Tibial nerve (tissue), 4 donors: ENCODE measurements around the gene SLC28A3. TPM values are rescaled to one million over a fixed set of nuclear protein-coding genes. Genes with fewer than 3 reads are reported as not detected.

Experiments
- DNase-seq, 2 donors: peaks; one replicate each; pipeline ENCODE4 v3.0.0-alpha.2; 2019; ENCODE audit warnings: low spot score in 2 of 2
- H3K27ac ChIP-seq, 4 donors: fragments of 200-600 bp; sonication (generic) in 3 of 4; one replicate each; pipeline ENCODE4 v1.5.1; 2017 to 2019; ENCODE audit warnings: mild to moderate bottlenecking in 1 of 4
- H3K27me3 ChIP-seq, 2 donors: fragments of 200-600 bp; sonication (generic) in 1 of 2; one replicate each; pipeline versions ENCODE4 v1.5.1 to v1.6.0; 2017 to 2019
- H3K36me3 ChIP-seq, 3 donors: fragments of 200-600 bp; sonication (generic); one replicate each; pipeline ENCODE4 v1.5.1; 2018 to 2019
- H3K4me1 ChIP-seq, 4 donors: fragments of 200-600 bp; sonication (generic) in 3 of 4; one replicate each; pipeline ENCODE4 v1.5.1; 2017 to 2019
- H3K4me3 ChIP-seq, 4 donors: fragments of 200-600 bp; sonication (generic) in 3 of 4; one replicate each; pipeline ENCODE4 v1.5.1; 2017 to 2019; ENCODE audit warnings: mild to moderate bottlenecking in 1 of 4, moderate library complexity in 1 of 4
- H3K9me3 ChIP-seq, 4 donors: fragments of 200-600 bp; sonication (generic) in 3 of 4; one replicate each; pipeline ENCODE4 v1.5.1; 2017 to 2019
- EP300 ChIP-seq, 2 donors: sonication (generic); formaldehyde crosslinking; IDR thresholded peaks; one replicate each; pipeline ENCODE4 v1.6.1; 2017; ENCODE audit warnings: antibody characterized with exemption in 2 of 2, mild to moderate bottlenecking in 1 of 2
- POLR2A ChIP-seq, 2 donors: fragments of 450-650 bp; IDR thresholded peaks; one replicate each; pipeline ENCODE4 v1.6.1; 2017; ENCODE audit warnings: antibody characterized with exemption in 2 of 2, mild to moderate bottlenecking in 2 of 2, moderate library complexity in 2 of 2
- WGBS, 2 donors: methylation state at CpG; one replicate each; pipeline ENCODE4 v1.1.5; 2018; 5-methylcytosine and 5-hydroxymethylcytosine counted together
- total RNA-seq, 4 donors: library from RNA; depleted of rRNA; stranded (reverse); fragments of >200 nt; gene quantifications; one replicate each; pipeline ENCODE4 v1.1.0, GENCODE V29; 2016
- TF ChIP-seq, protein P1 (sequence below), 5 experiments: fragments of 200-600 bp in 3 of 5; fragments of 450-650 bp in 2 of 5; sonication (generic) in 3 of 5; IDR thresholded peaks; one replicate each; pipeline ENCODE4 v1.5.1; 2016 to 2019; ENCODE audit warnings: antibody characterized with exemption in 5 of 5, mild to moderate bottlenecking in 3 of 5, moderate library complexity in 2 of 5

The SLC28A3 gene
- total RNA-seq, 4 donors from 2014 or later = 0.44 TPM; not detected in 3

GRCh38 chr9:84264307-84265029 is 76.1 kb downstream of the SLC28A3 start:
- Histone ChIP-seq H3K27me3 (peaks cover 0 to 8% of the 10 kb centered on the region in 2 donors), H3K27ac (no peak overlapping the region), H3K4me1 (peaks cover 0 to 4% (median 0%) of the 10 kb centered on the region in 4 donors), H3K4me3 (no peak overlapping the region), H3K9me3 (no peaks in the 10 kb centered on the region), H3K36me3 (no peaks in the 10 kb centered on the region)
- no peak for TF ChIP-seq EP300 (IDR thresholded peaks at IDR 0.05)
- TF ChIP-seq, protein P1, sequence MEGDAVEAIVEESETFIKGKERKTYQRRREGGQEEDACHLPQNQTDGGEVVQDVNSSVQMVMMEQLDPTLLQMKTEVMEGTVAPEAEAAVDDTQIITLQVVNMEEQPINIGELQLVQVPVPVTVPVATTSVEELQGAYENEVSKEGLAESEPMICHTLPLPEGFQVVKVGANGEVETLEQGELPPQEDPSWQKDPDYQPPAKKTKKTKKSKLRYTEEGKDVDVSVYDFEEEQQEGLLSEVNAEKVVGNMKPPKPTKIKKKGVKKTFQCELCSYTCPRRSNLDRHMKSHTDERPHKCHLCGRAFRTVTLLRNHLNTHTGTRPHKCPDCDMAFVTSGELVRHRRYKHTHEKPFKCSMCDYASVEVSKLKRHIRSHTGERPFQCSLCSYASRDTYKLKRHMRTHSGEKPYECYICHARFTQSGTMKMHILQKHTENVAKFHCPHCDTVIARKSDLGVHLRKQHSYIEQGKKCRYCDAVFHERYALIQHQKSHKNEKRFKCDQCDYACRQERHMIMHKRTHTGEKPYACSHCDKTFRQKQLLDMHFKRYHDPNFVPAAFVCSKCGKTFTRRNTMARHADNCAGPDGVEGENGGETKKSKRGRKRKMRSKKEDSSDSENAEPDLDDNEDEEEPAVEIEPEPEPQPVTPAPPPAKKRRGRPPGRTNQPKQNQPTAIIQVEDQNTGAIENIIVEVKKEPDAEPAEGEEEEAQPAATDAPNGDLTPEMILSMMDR (IDR thresholded peaks at IDR 0.05) = no peak
- TF ChIP-seq POLR2A (IDR thresholded peaks at IDR 0.05) = no peak
- DNase-seq = no peak
- 47 to 60% methylated on average over 3 of the region's 3 CpGs for WGBS, 2 donors

DNA sequence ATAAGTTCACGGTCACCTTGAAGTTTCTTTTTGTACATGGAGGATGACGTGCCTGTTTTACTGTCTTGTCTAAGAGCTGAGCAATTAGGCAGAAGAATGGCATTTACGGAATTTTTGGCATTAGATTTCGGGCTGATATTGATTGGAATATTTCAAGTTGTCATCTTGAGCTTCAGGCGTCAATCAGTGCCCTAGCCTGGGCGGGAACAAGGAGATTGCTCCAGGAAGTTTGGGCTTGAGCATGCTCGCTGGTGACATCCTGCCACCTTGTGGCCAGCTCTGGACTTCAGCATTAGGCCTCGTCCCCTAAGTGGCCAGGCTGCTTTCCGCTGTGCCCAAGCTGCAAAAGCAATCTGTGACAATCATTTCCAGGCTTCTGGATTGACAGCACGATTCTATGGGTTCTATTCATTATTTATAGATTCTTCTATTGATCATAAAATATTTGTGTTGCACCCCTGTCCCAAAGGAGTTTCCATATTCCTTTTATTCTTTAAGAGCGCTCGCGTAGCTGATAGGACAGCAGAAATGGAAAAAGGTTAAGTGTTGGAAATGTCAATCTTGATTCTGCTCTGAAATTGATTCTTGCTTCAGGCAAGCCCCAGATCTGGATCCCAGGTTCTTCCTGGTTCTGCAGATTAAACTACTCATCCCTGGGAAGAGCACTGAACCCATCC is 79.3 kb downstream of the SLC28A3 start:
- DNase-seq = peak; percentile 68 to 82
- Histone ChIP-seq H3K9me3 (no peaks in the 10 kb centered on the region), H3K27me3 (peaks cover 0 to 7% of the 10 kb centered on the region in 2 donors), H3K4me3 (peak overlapping the region in 1 of 4 donors; percentile 26), H3K4me1 (peaks cover 0 to 4% (median 0%) of the 10 kb centered on the region in 4 donors), H3K36me3 (no peaks in the 10 kb centered on the region), H3K27ac (no peak overlapping the region)
- TF ChIP-seq EP300 (IDR thresholded peaks at IDR 0.05) = no peak
- TF ChIP-seq, protein P1 (IDR thresholded peaks at IDR 0.05) = peak; percentile 81 to 88 (median 87)
- 33 to 36% methylated on average over 13 of the region's 13 CpGs for WGBS, 2 donors

DNA sequence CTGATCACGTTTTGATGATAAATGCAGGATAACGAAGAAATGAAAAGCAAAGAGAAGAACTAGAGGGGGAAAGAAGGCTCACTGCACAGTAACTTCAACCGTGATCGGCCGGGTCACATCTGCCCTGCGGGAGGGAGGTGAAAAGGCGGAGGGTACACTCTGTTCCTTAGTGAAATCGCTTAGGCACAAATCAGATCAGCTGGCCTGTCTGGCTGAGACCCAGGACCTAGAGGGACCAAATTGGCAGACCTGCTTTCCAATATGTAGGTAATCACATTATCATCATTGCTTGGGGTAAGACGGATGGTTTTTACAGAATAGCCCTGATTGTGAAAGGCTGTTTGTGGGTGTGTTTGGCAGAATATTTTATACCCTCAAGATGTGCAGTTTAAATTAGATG is 82.2 kb downstream of the SLC28A3 start:
- H3K27ac ChIP-seq = no peak overlapping the region
- no peak for DNase-seq
- no peaks in the 10 kb centered on the region for H3K27me3 ChIP-seq
- H3K9me3 ChIP-seq = no peaks in the 10 kb centered on the region
- peaks cover 0 to 4% (median 0%) of the 10 kb centered on the region in 4 donors for H3K4me1 ChIP-seq
- TF ChIP-seq EP300 (IDR thresholded peaks at IDR 0.05) = no peak
- TF ChIP-seq, protein P1 (IDR thresholded peaks at IDR 0.05) = no peak
- no peak for TF ChIP-seq POLR2A (IDR thresholded peaks at IDR 0.05)
- WGBS, 2 donors = 70 to 75% methylated on average over 9 of the region's 9 CpGs
- H3K4me3 ChIP-seq = no peak overlapping the region
- H3K36me3 ChIP-seq = no peaks in the 10 kb centered on the region

DNA sequence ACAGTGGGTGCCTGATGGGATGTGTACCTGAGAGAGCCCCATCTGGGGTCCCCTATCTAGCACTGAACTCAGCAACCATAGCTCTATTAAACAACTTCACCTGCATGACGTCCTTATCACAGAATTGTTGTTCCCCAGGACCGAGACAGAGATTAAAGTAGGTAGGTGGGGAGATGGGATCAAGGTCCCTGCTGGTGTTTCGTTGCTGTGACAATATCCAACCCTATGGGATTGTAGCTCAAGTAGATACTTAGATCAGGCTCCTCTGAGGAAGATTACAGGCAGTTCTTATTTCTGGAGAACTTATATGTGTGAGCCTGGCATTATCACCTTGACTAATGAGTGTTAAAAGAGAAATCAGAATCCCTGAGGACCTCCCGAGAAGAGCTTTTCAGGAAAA is 84.9 kb downstream of the SLC28A3 start:
- WGBS, 2 donors = 64 to 80% methylated on average over 4 of the region's 4 CpGs
- Histone ChIP-seq H3K4me1 (peaks cover 0 to under 1% (median 0%) of the 10 kb centered on the region in 4 donors), H3K27ac (no peak overlapping the region), H3K9me3 (no peaks in the 10 kb centered on the region), H3K4me3 (no peak overlapping the region), H3K27me3 (no peaks in the 10 kb centered on the region), H3K36me3 (no peaks in the 10 kb centered on the region)
- TF ChIP-seq, protein P1 (IDR thresholded peaks at IDR 0.05) = no peak
- TF ChIP-seq EP300 (IDR thresholded peaks at IDR 0.05) (no peak), POLR2A (IDR thresholded peaks at IDR 0.05) (no peak)
- no peak for DNase-seq

- Histone ChIP-seq H3K27ac (no peak overlapping the region), H3K4me1 (no peaks in the 10 kb centered on the region), H3K27me3 (no peaks in the 10 kb centered on the region), H3K36me3 (no peaks in the 10 kb centered on the region), H3K9me3 (no peaks in the 10 kb centered on the region), H3K4me3 (no peak overlapping the region)
- TF ChIP-seq POLR2A (IDR thresholded peaks at IDR 0.05) (no peak), EP300 (IDR thresholded peaks at IDR 0.05) (no peak)
- TF ChIP-seq, protein P1 (IDR thresholded peaks at IDR 0.05) = no peak
- DNase-seq = no peak
- WGBS, 2 donors = 80 to 86% methylated on average over 6 of the region's 6 CpGs
Measured at GRCh38 chr9:84254972-84255371, 85.6 kb downstream of the SLC28A3 start.
